ENCODE results near the gene CCDC61. TPM values are rescaled to one million over a fixed set of nuclear protein-coding genes. Genes with fewer than 3 reads are reported as not detected.
A peak's percentile ranks its signal among the peaks of the same experiment; 100 is the strongest.

CCDC61 gene
- total RNA-seq, 2 experiments from 2014 or later: 26.4 to 29.3 TPM

DNA sequence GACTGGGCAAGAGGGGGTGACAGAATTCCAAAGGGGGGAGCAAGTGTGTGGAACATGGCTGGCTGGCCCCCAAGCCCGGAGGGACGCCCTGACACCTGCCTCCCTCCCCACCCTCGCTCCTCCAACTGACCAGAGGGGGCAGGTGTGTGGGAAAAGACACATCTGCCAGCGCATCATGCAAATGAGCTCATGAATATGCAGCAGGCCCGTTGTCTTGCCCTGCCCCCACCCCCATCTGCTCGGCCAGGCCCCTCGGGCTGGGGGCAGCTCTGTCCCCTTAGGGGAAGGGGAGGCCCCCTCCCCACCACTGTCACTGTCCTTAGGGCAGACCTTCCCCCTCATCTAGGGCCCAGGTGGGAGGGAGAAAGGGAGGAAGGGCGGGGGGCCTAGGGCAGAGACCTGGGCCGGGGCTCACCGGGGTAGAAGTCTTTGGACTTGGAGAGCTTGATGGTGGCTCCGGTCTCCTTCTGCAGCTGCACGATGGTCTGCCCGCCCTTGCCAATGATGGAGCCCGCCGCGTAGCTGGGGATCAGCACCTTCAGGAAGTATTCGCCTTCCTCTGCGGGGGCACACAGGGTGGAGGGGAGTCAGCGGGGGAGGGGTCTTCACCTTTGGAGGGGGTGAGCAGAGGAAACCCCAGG, 34.6 kb upstream of the CCDC61 start:
- DNase-seq: no peak
- no peak overlapping the region for H3K27ac Mint-ChIP-seq
- no peak overlapping the region for H3K4me3 Mint-ChIP-seq
- H3K36me3 Mint-ChIP-seq (ENCODE audit: low read depth): no peaks in the 10 kb centered on the region
- CTCF ChIA-PET: interaction anchor here (0.6 to 0.7 kb wide), 2 partner anchors 32 to 191 kb away, joined by 3 to 4 read pairs; partner anchors contain the start of gene SIX5
- H3K4me1 Mint-ChIP-seq (ENCODE audit: low read depth): no peaks in the 10 kb centered on the region
- H3K9me3 Mint-ChIP-seq: no peaks in the 10 kb centered on the region
- intact Hi-C loops (cut with micrococcal nuclease): no loop called here
- peaks cover 33% of the 10 kb centered on the region for H3K27me3 Mint-ChIP-seq (ENCODE audit: low read depth)

- CTCF ChIA-PET: interaction anchor here (0.6 kb wide), 1 partner anchor 792 kb away, joined by 3 read pairs; no protein-coding TSS in a partner anchor
- Mint-ChIP-seq H3K9me3 (no peaks in the 10 kb centered on the region), H3K27me3 (ENCODE audit: low read depth) (peaks cover 35% of the 10 kb centered on the region)
Measured at GRCh38 chr19:45962021-45962420, 33.2 kb upstream of the CCDC61 start.

DNA sequence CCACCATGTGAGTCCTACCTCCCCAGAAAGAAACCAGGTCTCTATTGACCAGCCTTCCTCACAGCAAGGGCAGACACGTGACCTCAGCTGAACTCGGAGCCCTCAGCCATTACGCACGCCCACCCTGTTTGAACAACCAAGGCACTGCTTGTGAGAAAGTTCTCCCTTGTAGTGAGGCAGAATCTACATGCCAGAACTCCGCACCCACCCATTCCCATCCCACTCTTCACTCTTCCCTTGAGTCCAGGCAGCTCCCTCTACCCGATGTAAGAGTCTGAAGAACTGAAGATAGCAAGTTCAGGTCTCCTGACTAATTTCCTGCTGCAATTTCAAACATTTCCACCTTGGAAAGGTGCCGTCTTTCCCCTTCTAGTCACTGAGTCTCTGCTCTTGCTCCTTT, 28.0 kb upstream of the CCDC61 start:
- H3K36me3 Mint-ChIP-seq (ENCODE audit: low read depth): no peaks in the 10 kb centered on the region
- H3K9me3 Mint-ChIP-seq: no peaks in the 10 kb centered on the region
- no peak for DNase-seq
- H3K27me3 Mint-ChIP-seq (ENCODE audit: low read depth): peaks cover 40% of the 10 kb centered on the region
- H3K27ac Mint-ChIP-seq: no peak overlapping the region
- H3K4me3 Mint-ChIP-seq: no peak overlapping the region
- CTCF ChIA-PET: interaction anchor here (0.6 kb wide), 1 partner anchor 26 kb away, joined by 3 read pairs; no protein-coding TSS in a partner anchor
- intact Hi-C loops (cut with micrococcal nuclease): no loop called here
- H3K4me1 Mint-ChIP-seq (ENCODE audit: low read depth): peaks cover 11% of the 10 kb centered on the region

More at GRCh38 chr19:45962021-45962420, 33.2 kb upstream of the CCDC61 start:
- H3K4me1 Mint-ChIP-seq (ENCODE audit: low read depth): no peaks in the 10 kb centered on the region
- no peaks in the 10 kb centered on the region for H3K36me3 Mint-ChIP-seq (ENCODE audit: low read depth)
- intact Hi-C loops (cut with micrococcal nuclease): no loop called here
- no peak for DNase-seq
- no peak overlapping the region for H3K27ac Mint-ChIP-seq
- no peak overlapping the region for H3K4me3 Mint-ChIP-seq

GRCh38 chr19:45968626-45969025, 26.6 kb upstream of the CCDC61 start:
- peaks cover 17% of the 10 kb centered on the region for H3K4me1 Mint-ChIP-seq (ENCODE audit: low read depth)
- peaks cover 46% of the 10 kb centered on the region for H3K27me3 Mint-ChIP-seq (ENCODE audit: low read depth)
- CTCF ChIA-PET: interaction anchor here (0.6 kb wide), 1 partner anchor 25 kb away, joined by 3 read pairs; no protein-coding TSS in a partner anchor
- DNase-seq: no peak
- no peaks in the 10 kb centered on the region for H3K36me3 Mint-ChIP-seq (ENCODE audit: low read depth)
- H3K4me3 Mint-ChIP-seq: no peak overlapping the region
- intact Hi-C loops (cut with micrococcal nuclease): no loop called here
- no peaks in the 10 kb centered on the region for H3K9me3 Mint-ChIP-seq
- no peak overlapping the region for H3K27ac Mint-ChIP-seq

DNA sequence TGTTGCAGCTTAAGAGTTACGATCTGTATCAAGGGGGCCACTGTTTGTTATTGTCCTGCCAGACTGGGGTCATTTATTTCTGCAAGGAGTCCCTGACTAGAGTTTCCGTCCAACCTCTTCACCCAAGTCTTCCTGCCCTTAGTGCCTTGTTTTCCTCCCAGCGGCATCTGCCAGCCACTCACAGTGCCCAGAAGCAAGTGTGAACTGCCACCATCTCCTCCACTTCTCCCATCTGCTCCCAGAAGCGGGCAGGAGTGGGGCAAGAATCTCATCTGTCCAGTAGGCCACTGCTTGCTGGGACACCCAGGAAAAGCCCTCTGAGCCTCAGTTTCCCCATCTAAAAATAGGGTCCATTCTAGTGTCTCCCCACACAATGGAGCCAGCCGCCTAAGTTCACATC, 25.6 kb upstream of the CCDC61 start:
- CTCF ChIA-PET: interaction anchor here (0.7 kb wide), 1 partner anchor 1489 kb away, joined by 3 read pairs; no protein-coding TSS in a partner anchor

GRCh38 chr19:45971260-45971902, 23.9 kb upstream of the CCDC61 start:
- no peak for DNase-seq
- peaks cover 1% of the 10 kb centered on the region for H3K36me3 Mint-ChIP-seq (ENCODE audit: low read depth)
- no peak overlapping the region for H3K4me3 Mint-ChIP-seq
- H3K27ac Mint-ChIP-seq: no peak overlapping the region
- intact Hi-C loops (cut with micrococcal nuclease): no loop called here
- H3K27me3 Mint-ChIP-seq (ENCODE audit: low read depth): peaks cover 55% of the 10 kb centered on the region
- peaks cover 20% of the 10 kb centered on the region for H3K4me1 Mint-ChIP-seq (ENCODE audit: low read depth)
- H3K9me3 Mint-ChIP-seq: no peaks in the 10 kb centered on the region
- CTCF ChIA-PET: no interaction called here

More for the DNA sequence above, 25.6 kb upstream of the CCDC61 start:
- Mint-ChIP-seq H3K36me3 (ENCODE audit: low read depth) (peaks cover 1% of the 10 kb centered on the region), H3K27ac (no peak overlapping the region), H3K4me1 (ENCODE audit: low read depth) (peaks cover 20% of the 10 kb centered on the region), H3K4me3 (no peak overlapping the region), H3K9me3 (no peaks in the 10 kb centered on the region), H3K27me3 (ENCODE audit: low read depth) (peaks cover 48% of the 10 kb centered on the region)
- intact Hi-C loops (cut with micrococcal nuclease): no loop called here
- no peak for DNase-seq

DNA sequence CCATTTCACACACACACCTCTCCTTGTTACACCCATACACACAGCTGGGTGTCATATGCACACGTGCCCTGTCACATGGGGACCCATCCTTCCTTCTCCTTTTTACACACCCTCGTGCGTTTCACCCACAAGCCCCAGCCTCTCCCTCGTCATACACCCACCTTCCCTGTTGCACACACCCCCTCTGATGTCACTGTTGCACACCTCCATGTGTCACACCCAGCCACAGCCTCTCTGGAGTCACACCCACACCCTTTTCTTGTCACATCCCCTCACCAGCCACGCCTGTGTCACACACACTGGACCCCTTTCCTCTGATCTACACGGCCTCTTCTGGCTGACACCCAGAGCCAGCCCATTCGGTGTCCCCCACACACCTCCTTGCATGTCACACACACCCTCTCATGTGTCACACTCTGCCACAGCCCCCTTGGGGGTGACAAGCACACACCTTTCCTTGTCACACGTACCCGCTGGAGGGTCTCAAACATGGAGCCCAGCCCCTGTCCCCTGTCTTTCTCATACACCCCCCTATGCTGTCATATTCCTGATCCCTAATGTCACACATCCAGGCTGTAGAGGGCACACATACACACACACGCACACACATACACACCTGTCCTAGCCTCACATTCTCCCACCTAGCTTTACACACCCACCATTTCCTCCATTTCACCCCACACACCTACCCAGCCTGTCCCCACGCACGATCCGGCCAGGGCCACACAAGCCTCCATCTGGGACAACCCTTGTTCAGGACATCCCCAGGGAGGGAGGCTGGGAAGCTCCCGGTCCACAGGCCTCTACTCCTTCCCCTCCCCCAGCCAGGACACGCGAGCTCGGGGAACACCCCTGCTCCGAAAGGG, 23.0 kb upstream of the CCDC61 start:
- H3K4me1 Mint-ChIP-seq (ENCODE audit: low read depth): peaks cover 20% of the 10 kb centered on the region

DNA sequence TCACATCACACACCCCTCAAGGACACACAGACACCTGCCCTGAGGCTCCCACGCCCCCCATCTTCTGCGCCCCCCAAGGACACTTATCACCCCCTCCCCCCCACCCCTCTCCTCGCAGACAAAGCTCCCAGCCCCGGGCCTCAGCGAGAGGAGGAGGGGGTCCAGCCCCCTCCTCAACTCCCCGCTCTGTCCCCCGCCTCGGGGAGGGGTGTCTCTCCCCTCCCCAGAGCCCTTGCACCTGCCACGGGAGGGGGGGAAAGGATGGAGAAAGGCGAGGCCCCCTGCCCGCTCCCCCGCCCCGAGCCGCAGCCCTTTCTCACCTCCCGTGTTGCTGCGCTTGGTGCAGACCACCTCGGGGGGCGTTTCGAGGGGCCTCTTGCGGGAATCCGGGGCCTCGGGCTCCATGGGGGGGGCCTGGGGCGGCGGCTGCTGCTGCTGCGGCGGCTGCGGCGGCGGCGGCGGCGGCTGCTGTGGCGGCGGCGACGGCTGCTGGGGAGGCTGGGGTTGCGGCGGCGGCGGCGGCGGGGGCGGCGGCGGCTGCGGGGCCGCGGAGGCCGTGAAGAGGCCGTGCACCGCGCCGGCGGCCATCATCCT, 22.2 kb upstream of the CCDC61 start:
- CTCF ChIA-PET: no interaction called here
- peaks cover 48% of the 10 kb centered on the region for H3K27me3 Mint-ChIP-seq (ENCODE audit: low read depth)
- peaks cover 20% of the 10 kb centered on the region for H3K4me1 Mint-ChIP-seq (ENCODE audit: low read depth)
- H3K9me3 Mint-ChIP-seq: no peaks in the 10 kb centered on the region
- H3K36me3 Mint-ChIP-seq (ENCODE audit: low read depth): peaks cover 1% of the 10 kb centered on the region
- no peak overlapping the region for H3K4me3 Mint-ChIP-seq
- H3K27ac Mint-ChIP-seq: no peak overlapping the region
- intact Hi-C loops (cut with micrococcal nuclease): no loop called here
- DNase-seq: no peak

More for the DNA sequence above, 23.0 kb upstream of the CCDC61 start:
- CTCF ChIA-PET: no interaction called here
- H3K4me3 Mint-ChIP-seq: no peak overlapping the region
- H3K9me3 Mint-ChIP-seq: no peaks in the 10 kb centered on the region
- peaks cover 1% of the 10 kb centered on the region for H3K36me3 Mint-ChIP-seq (ENCODE audit: low read depth)
- peaks cover 50% of the 10 kb centered on the region for H3K27me3 Mint-ChIP-seq (ENCODE audit: low read depth)
- H3K27ac Mint-ChIP-seq: no peak overlapping the region
- intact Hi-C loops (cut with micrococcal nuclease): no loop called here
- DNase-seq: peak; percentile 46

- Mint-ChIP-seq H3K27me3 (ENCODE audit: low read depth) (peaks cover 49% of the 10 kb centered on the region), H3K27ac (no peak within 1 kb of the TSS), H3K36me3 (ENCODE audit: low read depth) (peaks cover 1% of the 10 kb centered on the region), H3K4me1 (ENCODE audit: low read depth) (peaks cover 20% of the 10 kb centered on the region), H3K9me3 (no peaks in the 10 kb centered on the region), H3K4me3 (no peak within 1 kb of the TSS)
- CTCF ChIA-PET: no interaction called here
- intact Hi-C loops (cut with micrococcal nuclease): no loop called here
- DNase-seq: peak; percentile 50
Measured at GRCh38 chr19:45973553-45974338, 21.5 kb upstream of the CCDC61 start, which contains the start of gene NOVA2. NOVA2 (minus strand) TSS chr19:45973865; CDS start chr19:45973351, 514 bp downstream.

DNA sequence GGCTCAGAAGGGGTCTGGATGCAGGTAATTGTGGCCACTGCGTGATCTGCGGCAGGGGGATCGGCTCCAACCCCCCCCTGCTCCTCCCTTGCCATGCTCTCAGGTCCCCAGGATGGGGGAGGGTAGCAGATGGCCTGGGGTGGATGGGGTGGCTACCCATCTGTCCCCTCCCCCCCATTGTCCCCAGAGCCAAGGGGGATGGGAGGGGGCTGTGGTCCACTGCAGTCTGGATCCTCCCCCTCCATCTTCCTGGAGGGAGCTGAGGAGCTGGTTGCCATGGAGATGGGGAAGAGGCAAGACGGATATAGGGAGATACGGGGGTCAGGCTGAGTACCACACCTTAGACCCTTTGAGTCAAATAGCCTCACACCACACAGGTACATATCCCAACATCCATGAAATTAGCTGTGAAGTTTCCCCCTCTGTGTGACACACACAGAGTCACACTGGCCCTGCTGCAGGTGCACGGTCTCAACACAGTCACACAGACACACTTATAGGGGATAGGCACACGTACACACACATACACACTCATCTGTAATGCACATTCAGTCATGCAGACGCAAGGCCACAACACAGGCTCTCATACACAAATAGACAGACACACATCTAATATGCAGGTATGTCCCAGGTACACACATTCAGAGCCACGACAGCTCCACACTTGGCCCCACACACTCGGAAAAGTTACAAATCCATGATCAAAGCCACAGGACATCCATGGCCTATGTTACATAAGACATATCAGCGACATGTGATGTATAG, 19.8 kb upstream of the CCDC61 start:
- Mint-ChIP-seq H3K36me3 (ENCODE audit: low read depth) (peaks cover 1% of the 10 kb centered on the region), H3K27me3 (ENCODE audit: low read depth) (peaks cover 38% of the 10 kb centered on the region), H3K4me3 (no peak overlapping the region), H3K9me3 (no peaks in the 10 kb centered on the region), H3K27ac (no peak overlapping the region), H3K4me1 (ENCODE audit: low read depth) (peaks cover 20% of the 10 kb centered on the region)
- intact Hi-C loops (cut with micrococcal nuclease): no loop called here
- no peak for DNase-seq
- CTCF ChIA-PET: no interaction called here

- Mint-ChIP-seq H3K27ac (no peak overlapping the region), H3K9me3 (no peaks in the 10 kb centered on the region), H3K4me3 (no peak overlapping the region), H3K36me3 (ENCODE audit: low read depth) (peaks cover 1% of the 10 kb centered on the region), H3K4me1 (ENCODE audit: low read depth) (peaks cover 17% of the 10 kb centered on the region), H3K27me3 (ENCODE audit: low read depth) (peaks cover 35% of the 10 kb centered on the region)
- intact Hi-C loops (cut with micrococcal nuclease): no loop called here
- no peak for DNase-seq
- CTCF ChIA-PET: no interaction called here
Measured at GRCh38 chr19:45976178-45976577, 19.1 kb upstream of the CCDC61 start.
